WTC11 (cell line): ENCODE measurements around the gene TIMM21. TPM values are rescaled to one million over a fixed set of nuclear protein-coding genes. Genes with fewer than 3 reads are reported as not detected.

ENCODE experiments used
- ATAC-seq: fragments of 200-7000 bp; cut with Tn5 transposase; 2 replicates; pipeline ENCODE4 v1.10.0; 2021; ENCODE audit warnings: mild to moderate bottlenecking, moderate library complexity
- CTCF ChIA-PET: fragments of 300-600 bp; sonication (Branson Sonifier 250); formaldehyde crosslinking; loops from one replicate; lab custom pipeline; 2021; ENCODE audit warnings: antibody characterized with exemption; lab: Charles Lee
- POLR2A ChIA-PET: fragments of 350-600 bp; sonication (Branson Sonifier 250); formaldehyde crosslinking; loops from one replicate; lab custom pipeline; 2021; ENCODE audit warnings: antibody characterized with exemption; lab: Charles Lee
- DNase-seq: peaks from one replicate; pipeline ENCODE4 v3.0.0; 2021; ENCODE audit warnings: low spot score
- H3K27ac Mint-ChIP-seq: 2 replicates; pipeline ENCODE4 v1.8.0; 2021; ENCODE audit warnings: mixed read lengths
- H3K27me3 Mint-ChIP-seq: 2 replicates; pipeline ENCODE4 v1.8.0; 2021; ENCODE audit warnings: low read depth, mild to moderate bottlenecking, moderate library complexity, mixed read lengths
- H3K36me3 Mint-ChIP-seq: 2 replicates; pipeline ENCODE4 v1.8.0; 2021; ENCODE audit warnings: mixed read lengths
- H3K4me1 Mint-ChIP-seq: 2 replicates; pipeline ENCODE4 v1.8.0; 2022; ENCODE audit warnings: mixed read lengths
- H3K4me3 Mint-ChIP-seq: 2 replicates; pipeline ENCODE4 v1.8.0; 2021; ENCODE audit warnings: mild to moderate bottlenecking, moderate library complexity, mixed read lengths
- H3K9me3 Mint-ChIP-seq: 2 replicates; pipeline ENCODE4 v1.8.0; 2021; ENCODE audit warnings: mixed read lengths
- ARID4B ChIP-seq: sonication (generic); formaldehyde crosslinking; IDR thresholded peaks from 2 replicates; pipeline ENCODE4 v1.8.0; 2023; ENCODE audit warnings: missing genetic modification reagents, mild to moderate bottlenecking, borderline replicate concordance
- ATF2 ChIP-seq: sonication (generic); formaldehyde crosslinking; IDR thresholded peaks from 2 replicates; pipeline ENCODE4 v1.8.1; 2022; ENCODE audit warnings: low read depth, missing genetic modification reagents, borderline replicate concordance
- ATF3 ChIP-seq: sonication (generic); formaldehyde crosslinking; conservative IDR thresholded peaks from 2 replicates; pipeline ENCODE4 v1.8.1; 2022; ENCODE audit warnings: mild to moderate bottlenecking, missing genetic modification reagents
- CBFB ChIP-seq: sonication (generic); formaldehyde crosslinking; IDR thresholded peaks from 2 replicates; pipeline ENCODE4 v1.8.1; 2022; ENCODE audit warnings: mild to moderate bottlenecking, low read depth, missing genetic modification reagents
- CREM ChIP-seq: sonication (generic); formaldehyde crosslinking; IDR thresholded peaks from 2 replicates; pipeline ENCODE4 v1.8.1; 2022; ENCODE audit warnings: mild to moderate bottlenecking, missing genetic modification reagents, moderate library complexity
- HMGA2 ChIP-seq: fragments of 250-450 bp; sonication (Bioruptor Pico); IDR thresholded peaks from 2 replicates; pipeline ENCODE4 v1.4.0; 2021; ENCODE audit warnings: mild to moderate bottlenecking, moderate library complexity
- KAT7 ChIP-seq: sonication (generic); formaldehyde crosslinking; IDR thresholded peaks from 2 replicates; pipeline ENCODE4 v1.8.1; 2023; ENCODE audit warnings: missing genetic modification reagents, mild to moderate bottlenecking, borderline replicate concordance
- MAX ChIP-seq: sonication (generic); formaldehyde crosslinking; IDR thresholded peaks from 2 replicates; pipeline ENCODE4 v1.8.0; 2022; ENCODE audit warnings: mild to moderate bottlenecking, missing genetic modification reagents
- NFE2L1 ChIP-seq: sonication (generic); formaldehyde crosslinking; IDR thresholded peaks from 2 replicates; pipeline ENCODE4 v1.8.1; 2023; ENCODE audit warnings: missing genetic modification reagents
- NR2C2 ChIP-seq: sonication (generic); formaldehyde crosslinking; IDR thresholded peaks from 2 replicates; pipeline ENCODE4 v1.8.0; 2022; ENCODE audit warnings: mild to moderate bottlenecking, missing genetic modification reagents
- RELA ChIP-seq: sonication (generic); formaldehyde crosslinking; IDR thresholded peaks from 2 replicates; pipeline ENCODE4 v1.8.1; 2022; ENCODE audit warnings: missing genetic modification reagents, mild to moderate bottlenecking, borderline replicate concordance
- RORB ChIP-seq: fragments of 250-450 bp; sonication (Bioruptor Pico); IDR thresholded peaks from 2 replicates; pipeline ENCODE4 v1.9.0; 2021; ENCODE audit warnings: mild to moderate bottlenecking
- SMAD4 ChIP-seq: sonication (generic); formaldehyde crosslinking; IDR thresholded peaks from 2 replicates; pipeline ENCODE4 v1.8.0; 2022; ENCODE audit warnings: mild to moderate bottlenecking, missing genetic modification reagents
- TCF7 ChIP-seq: sonication (generic); formaldehyde crosslinking; IDR thresholded peaks from 2 replicates; pipeline ENCODE4 v1.8.0; 2022; ENCODE audit warnings: mild to moderate bottlenecking, low read depth, missing genetic modification reagents, moderate library complexity
- TEAD1 ChIP-seq: sonication (generic); formaldehyde crosslinking; IDR thresholded peaks from 2 replicates; pipeline ENCODE4 v1.8.0; 2022; ENCODE audit warnings: mild to moderate bottlenecking, missing genetic modification reagents
- TEAD4 ChIP-seq: sonication (generic); formaldehyde crosslinking; IDR thresholded peaks from 2 replicates; pipeline ENCODE4 v1.8.0; 2022; ENCODE audit warnings: mild to moderate bottlenecking, missing genetic modification reagents
- ZNF219 ChIP-seq: sonication (generic); formaldehyde crosslinking; IDR thresholded peaks from 2 replicates; pipeline ENCODE4 v1.8.0; 2023; ENCODE audit warnings: missing genetic modification reagents, mild to moderate bottlenecking, borderline replicate concordance
- ZSCAN18 ChIP-seq: fragments of 250-450 bp; sonication (Bioruptor Pico); IDR thresholded peaks from 2 replicates; pipeline ENCODE4 v2.1.2; 2022; ENCODE audit warnings: mild to moderate bottlenecking, moderate library complexity
- total RNA-seq: library from RNA; stranded (reverse); gene quantifications from 3 replicates; pipeline ENCODE4 v1.2.3, GENCODE V29; 2021

The TIMM21 gene
- total RNA-seq, 1 experiment from 2014 or later = 47.7 TPM

- no peaks in the 10 kb centered on the region for H3K27me3 Mint-ChIP-seq
- POLR2A ChIA-PET = no interaction called here
- no peak for ATAC-seq
- H3K27ac Mint-ChIP-seq = no peak overlapping the region
- no peak overlapping the region for H3K4me3 Mint-ChIP-seq
- H3K36me3 Mint-ChIP-seq = no peaks in the 10 kb centered on the region
- 0 out of 2 replicates have a peak, but pooled peaks cover 3% of the 10 kb centered on the region for H3K9me3 Mint-ChIP-seq
- DNase-seq = no peak
- peaks cover 20% of the 10 kb centered on the region for H3K4me1 Mint-ChIP-seq
- no peak for TF ChIP-seq ATF2 (CRISPR knock-in tag)
- TF ChIP-seq, all 79 proteins: peak for 0
- CTCF ChIA-PET = interaction anchor here (2.0 kb wide), 1 partner anchor 49 kb away, joined by 6 read pairs; no protein-coding TSS in a partner anchor
Observed at GRCh38 chr18:74131124-74131523, 17.2 kb upstream of the TIMM21 start.

GRCh38 chr18:74132201-74132600 is 16.1 kb upstream of the TIMM21 start:
- TF ChIP-seq HMGA2 = no peak
- TF ChIP-seq SMAD4 (CRISPR knock-in tag) = no peak
- ChIA-PET CTCF (interaction anchor here (2.0 kb wide), 1 partner anchor 50 kb away, joined by 6 read pairs; no protein-coding TSS in a partner anchor), POLR2A (no interaction called here)
- ATAC-seq (no peak), DNase-seq (no peak)
- peaks cover 10% of the 10 kb centered on the region for H3K4me1 Mint-ChIP-seq
- H3K4me3 Mint-ChIP-seq = no peak overlapping the region
- H3K9me3 Mint-ChIP-seq = 0 out of 2 replicates have a peak, but pooled peaks cover 3% of the 10 kb centered on the region
- H3K27me3 Mint-ChIP-seq = no peaks in the 10 kb centered on the region
- no peaks in the 10 kb centered on the region for H3K36me3 Mint-ChIP-seq
- no peak overlapping the region for H3K27ac Mint-ChIP-seq

- H3K27ac Mint-ChIP-seq = no peak overlapping the region
- no peak for TF ChIP-seq MAX (CRISPR knock-in tag)
- H3K4me3 Mint-ChIP-seq = no peak overlapping the region
- ChIA-PET POLR2A (interaction anchor here (0.5 kb wide), 1 partner anchor 1289 kb away, joined by 3 read pairs; no protein-coding TSS in a partner anchor), CTCF (interaction anchor here (1.1 to 2.3 kb wide), 3 partner anchors 11 to 56 kb away, joined by 3 to 9 read pairs (median 7); no protein-coding TSS in a partner anchor)
- peaks cover 4% of the 10 kb centered on the region for H3K27me3 Mint-ChIP-seq
- DNase-seq (no peak), ATAC-seq (no peak)
- H3K4me1 Mint-ChIP-seq = peaks cover 15% of the 10 kb centered on the region; the same call in 1 of the 2 replicates
- 0 out of 2 replicates have a peak, but pooled peaks cover 3% of the 10 kb centered on the region for H3K9me3 Mint-ChIP-seq
- no peaks in the 10 kb centered on the region for H3K36me3 Mint-ChIP-seq
Observed at GRCh38 chr18:74137920-74138538, 10.3 kb upstream of the TIMM21 start.

GRCh38 chr18:74139411-74139810 is 8.9 kb upstream of the TIMM21 start:
- Mint-ChIP-seq H3K4me3 (no peak overlapping the region), H3K9me3 (no peaks in the 10 kb centered on the region), H3K36me3 (no peaks in the 10 kb centered on the region), H3K27ac (no peak overlapping the region), H3K4me1 (peaks cover 11% of the 10 kb centered on the region; the same call in 1 of the 2 replicates), H3K27me3 (peaks cover 4% of the 10 kb centered on the region)
- TF ChIP-seq ZNF219 (no peak), ATF2 (CRISPR knock-in tag) (no peak), NFE2L1 (CRISPR knock-in tag) (no peak), ATF3 (CRISPR knock-in tag) (no peak), CBFB (no peak), NR2C2 (CRISPR knock-in tag) (no peak), RELA (CRISPR knock-in tag) (no peak), TEAD1 (no peak), ARID4B (CRISPR knock-in tag) (no peak), ZSCAN18 (CRISPR knock-in tag) (no peak), RORB (no peak), CREM (CRISPR knock-in tag) (no peak), TCF7 (CRISPR knock-in tag) (no peak), TEAD4 (CRISPR knock-in tag) (no peak), KAT7 (CRISPR knock-in tag) (no peak)
- ChIA-PET CTCF (interaction anchor here (0.7 to 2.3 kb wide), 3 partner anchors 13 to 57 kb away, joined by 3 to 9 read pairs (median 7); no protein-coding TSS in a partner anchor), POLR2A (no interaction called here)
- ATAC-seq (no peak), DNase-seq (no peak)
